ENCODE data around the gene DAP3.
"Not testable (repeated sequence)": the region's sequence is repeated elsewhere in the genome, so short reads cannot be mapped to it uniquely, and the experiment has no call there.

Gene DAP3

DNA sequence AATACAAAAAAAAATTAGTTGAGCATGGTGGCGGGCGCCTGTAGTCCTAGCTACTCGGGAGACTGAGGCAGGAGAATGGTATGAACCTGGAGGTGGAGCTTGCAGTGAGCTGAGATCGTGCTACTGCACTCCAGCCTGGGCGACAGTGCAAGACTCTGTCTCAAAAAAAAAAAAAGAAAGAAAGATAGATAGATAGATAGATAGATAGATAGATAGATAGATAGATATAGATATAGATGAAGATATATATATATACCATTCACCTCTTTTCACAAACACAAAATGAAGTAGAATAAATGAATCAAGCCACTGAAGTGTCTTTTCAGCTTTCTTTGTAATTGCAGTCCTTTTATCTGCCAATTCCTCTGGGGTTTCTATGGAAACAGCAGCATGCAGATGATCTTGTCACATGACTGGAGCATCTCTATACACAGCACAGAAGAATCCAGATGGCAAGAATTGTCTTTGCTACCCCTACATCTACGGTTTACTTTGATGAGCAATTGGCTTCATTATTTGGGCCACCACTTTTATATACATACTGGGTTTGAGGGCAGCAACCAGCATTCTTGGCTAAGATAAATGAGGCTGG lies 29.7 kb downstream of the DAP3 start:
- not testable (repeated sequence) for DNase-seq (ENCODE audit: low read depth)

DNA sequence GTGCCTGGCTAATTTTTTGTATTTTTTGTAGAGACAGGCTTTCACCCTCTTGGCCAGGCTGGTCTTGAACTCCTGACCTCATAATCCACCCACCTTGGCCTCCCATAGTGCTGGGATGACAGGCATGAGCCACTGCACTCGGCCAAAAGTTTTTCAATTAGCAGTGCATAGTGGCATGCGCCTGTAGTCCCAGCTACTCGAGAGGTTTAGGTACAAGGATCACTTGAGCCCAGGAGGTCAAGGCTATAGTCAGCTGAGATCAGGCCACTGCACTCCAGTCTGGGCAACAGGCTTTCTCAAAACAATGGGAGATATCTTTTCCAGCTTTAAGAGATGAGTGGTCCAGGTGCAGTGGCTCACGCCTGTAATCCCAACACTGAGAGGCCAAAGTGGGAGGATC lies 30.8 kb downstream of the DAP3 start:
- DNase-seq (ENCODE audit: low read depth): no peak

- DNase-seq (ENCODE audit: low read depth): no peak
These were observed 36.3 kb downstream of the DAP3 start for GRCh38 chr1:155725142-155725541.

DNA sequence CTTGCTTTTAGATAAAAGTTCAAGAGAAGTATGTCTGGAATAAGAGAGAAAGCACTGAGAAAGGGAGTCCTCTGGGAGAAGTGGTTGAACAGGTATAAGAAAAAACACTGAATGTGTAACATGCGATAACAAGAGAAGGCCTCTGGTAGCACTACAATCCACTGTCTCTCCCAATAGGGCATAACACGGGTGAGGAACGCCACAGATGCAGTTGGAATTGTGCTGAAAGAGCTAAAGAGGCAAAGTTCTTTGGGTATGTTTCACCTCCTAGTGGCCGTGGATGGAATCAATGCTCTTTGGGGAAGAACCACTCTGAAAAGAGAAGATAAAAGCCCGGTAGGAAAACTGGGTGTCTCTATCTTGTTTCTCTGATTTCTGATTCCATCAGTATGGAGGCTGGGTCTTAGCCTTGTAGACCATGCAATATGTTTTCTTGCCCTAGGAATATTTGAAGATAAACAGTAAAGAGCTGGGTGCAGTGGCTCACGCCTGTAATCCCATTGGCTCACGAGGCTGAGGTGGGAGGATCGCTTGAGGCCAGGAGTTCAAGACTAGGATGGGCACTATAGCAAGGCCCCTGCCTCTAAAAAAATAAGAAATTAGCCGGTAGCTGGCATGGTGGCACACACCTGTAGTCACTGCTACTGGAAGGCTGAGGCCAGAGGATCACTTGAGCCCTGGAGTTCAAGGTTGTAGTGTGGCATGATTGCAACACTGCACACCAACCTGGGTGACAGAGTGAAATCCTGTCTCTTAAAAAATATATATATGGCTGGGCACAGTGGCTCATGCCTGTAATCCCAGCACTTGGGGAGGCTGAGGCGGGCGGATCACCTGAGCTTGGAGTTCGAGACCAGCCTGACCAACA lies 40.4 kb downstream of the DAP3 start:
- DNase-seq (ENCODE audit: low read depth): peak; percentile 20

DNA sequence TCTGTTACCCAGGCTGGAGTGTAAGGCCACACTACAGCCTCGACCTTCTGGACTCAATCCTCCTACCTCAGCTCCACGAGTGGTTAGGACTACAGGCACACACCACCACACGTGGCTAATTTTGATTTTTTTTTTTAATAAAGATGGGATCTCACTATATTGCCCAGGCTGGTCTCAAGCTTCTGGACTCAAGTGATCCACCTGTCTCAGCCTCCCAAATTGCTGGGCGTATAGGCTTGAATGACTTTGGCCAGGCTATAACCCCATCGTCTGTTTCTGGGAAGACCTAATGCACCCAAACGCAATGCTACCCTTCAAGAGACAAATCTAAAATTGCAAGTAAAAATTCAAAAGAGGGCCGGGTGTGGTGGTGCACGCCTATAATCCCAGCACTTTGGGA lies 52.1 kb downstream of the DAP3 start:
- no peak for DNase-seq (ENCODE audit: low read depth)

GRCh38 chr1:155741908-155742307 lies 53.0 kb downstream of the DAP3 start:
- DNase-seq (ENCODE audit: low read depth): no peak

- DNase-seq (ENCODE audit: low read depth): no peak
These were observed 55.9 kb downstream of the DAP3 start for GRCh38 chr1:155744711-155745283.

DNA sequence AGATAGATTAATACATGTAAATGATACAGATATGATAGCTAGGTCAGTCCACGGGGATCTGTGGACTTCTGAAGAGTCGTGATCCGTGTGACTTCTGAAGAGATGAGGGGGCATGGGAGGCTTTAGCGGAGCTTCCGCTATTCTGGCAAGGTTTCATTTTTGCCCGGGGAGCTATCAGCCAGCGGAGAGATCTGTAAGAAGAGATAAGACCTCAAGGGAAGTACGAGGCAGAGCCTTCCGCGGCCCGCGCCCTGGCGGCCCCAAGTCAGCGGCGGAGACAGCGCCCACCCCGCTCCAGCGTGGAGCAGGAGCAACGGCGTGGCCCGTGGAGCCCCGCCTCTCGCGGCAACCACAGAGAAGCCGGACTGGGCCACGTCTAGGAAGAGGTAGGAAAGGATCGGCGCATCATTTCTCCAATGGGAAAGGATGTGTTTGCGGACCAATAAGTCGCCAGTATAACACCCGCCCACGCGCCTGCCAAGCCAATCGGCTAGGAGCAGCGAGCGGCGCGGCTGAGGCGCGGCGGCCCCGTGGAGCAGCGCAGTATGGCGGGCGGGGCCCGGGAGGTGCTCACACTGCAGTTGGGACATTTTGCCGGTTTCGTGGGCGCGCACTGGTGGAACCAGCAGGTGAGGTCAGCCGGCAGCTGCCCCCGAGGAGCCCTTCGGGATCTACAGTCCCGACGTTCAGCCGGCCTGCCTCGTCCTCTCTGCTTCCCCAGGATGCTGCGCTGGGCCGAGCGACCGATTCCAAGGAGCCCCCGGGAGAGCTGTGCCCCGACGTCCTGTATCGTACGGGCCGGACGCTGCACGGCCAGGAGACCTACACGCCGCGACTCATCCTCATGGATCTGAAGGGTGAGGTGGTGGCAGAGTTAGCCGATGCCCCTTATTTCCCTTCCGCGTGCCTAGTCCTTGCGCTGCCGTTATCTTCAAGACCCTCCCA lies 56.7 kb downstream of the DAP3 start:
- DNase-seq (ENCODE audit: low read depth): peak; percentile 84

- DNase-seq (ENCODE audit: low read depth): not testable (repeated sequence)
These were observed 58.7 kb downstream of the DAP3 start for GRCh38 chr1:155747586-155747985.

- not testable (repeated sequence) for DNase-seq (ENCODE audit: low read depth)
These were observed 59.2 kb downstream of the DAP3 start for GRCh38 chr1:155748141-155748540.

DNA sequence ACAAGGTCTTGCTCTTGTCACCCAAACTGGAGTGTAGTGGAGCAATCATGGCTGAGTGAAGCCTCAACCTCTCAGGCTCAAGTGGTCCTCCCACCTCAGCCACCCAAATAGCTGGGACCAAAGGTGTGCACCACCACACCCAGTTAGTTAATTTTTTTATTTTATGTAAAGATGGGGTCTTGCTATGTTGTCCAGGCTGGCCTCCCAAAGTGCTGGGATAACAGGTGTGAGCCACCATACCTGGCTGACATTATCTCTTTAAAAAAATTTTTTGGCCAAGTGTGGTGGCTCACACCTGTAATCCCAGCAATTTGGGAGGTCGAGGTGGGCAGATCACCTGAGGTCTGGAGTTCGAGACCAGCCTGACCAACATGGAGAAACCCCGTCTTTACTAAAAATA lies 70.1 kb downstream of the DAP3 start:
- DNase-seq (ENCODE audit: low read depth): not testable (repeated sequence)

- no peak for DNase-seq (ENCODE audit: low read depth)
These were observed 71.2 kb downstream of the DAP3 start for GRCh38 chr1:155759966-155760630.

DNA sequence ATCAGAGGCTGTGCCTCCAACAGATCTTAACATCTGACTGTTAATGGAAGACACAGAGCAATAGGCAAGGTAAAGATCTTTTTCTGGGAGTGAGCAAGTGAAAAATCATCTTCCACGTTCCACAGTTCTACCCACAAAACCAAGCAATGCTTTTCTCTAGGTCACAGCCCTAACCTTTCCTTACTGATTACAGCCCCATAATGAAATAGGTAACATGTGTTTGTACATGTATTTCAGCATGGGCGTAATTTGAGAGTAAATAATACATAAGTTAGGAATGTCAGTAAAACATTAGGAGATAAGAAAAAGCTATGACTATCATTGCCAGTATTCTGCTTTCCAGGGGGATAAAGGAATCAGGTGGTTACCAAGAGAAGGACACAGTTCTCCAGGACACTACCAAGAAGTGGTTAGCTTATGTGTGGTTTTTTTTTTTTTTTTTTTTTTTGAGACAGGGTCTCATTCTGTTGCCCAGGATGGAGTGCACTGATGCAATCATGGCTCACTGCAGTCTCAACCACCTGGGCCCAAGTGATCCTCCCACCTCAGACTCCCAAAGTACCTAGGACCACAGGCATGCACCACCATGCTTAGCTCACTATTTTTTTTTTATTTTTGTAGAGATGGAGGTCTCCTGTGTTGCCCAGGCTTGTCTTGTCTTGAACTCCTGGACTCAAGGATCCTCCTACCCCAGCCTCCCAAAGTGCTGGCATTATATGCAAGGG lies 72.0 kb downstream of the DAP3 start:
- DNase-seq (ENCODE audit: low read depth): no peak

DNA sequence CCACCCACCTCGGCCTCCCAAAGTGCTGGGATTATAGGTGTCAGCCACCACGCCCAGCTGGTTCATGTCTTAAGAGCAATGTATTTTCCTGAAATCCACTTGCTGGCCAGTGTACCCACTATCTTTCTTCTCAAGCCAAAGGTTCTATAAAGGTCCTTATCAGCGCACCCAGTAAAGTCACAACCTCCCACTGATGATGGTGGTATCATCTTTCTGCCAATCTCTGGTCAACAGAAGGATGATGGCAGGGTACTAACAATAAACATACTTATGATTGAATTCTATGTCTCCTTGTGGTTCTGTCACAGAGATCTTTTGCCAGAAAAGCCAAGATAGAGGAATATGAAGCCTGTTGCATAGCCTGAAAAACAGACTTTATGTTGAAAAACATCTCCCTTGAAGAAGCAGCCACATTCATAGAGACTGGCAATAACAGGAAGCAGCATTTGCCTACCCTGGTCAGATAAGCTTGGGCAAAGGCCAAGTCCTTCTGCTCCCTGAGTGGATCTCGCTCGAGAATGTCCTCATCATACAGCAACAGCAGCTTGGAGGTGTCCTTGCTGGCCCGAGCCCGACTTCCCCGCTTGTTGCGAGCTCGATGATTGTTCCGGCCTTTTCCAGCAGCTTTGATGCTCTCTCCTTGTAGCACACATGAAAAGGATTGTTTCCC lies 73.0 kb downstream of the DAP3 start:
- DNase-seq (ENCODE audit: low read depth): no peak

GRCh38 chr1:155763090-155763815 lies 74.4 kb downstream of the DAP3 start:
- not testable (repeated sequence) for DNase-seq (ENCODE audit: low read depth)

DNA sequence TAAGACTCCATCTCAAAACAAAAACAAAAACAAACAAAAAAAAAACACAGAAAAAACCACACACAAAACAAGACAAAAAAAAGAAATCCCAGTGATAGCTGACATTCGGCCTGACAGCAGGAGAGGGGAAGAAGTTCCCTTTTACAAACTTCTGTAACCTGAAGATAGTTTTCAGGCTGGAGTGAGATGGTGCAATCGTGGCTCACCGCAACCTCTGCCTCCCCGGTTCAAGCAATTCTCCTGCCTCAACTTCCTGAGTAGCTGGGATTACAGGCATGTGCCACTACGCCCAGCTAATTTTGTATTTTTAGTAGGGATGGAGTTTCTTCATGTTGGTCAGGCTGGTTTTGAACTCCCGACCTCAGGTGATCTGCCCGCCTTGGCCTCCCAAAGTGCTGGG lies 75.1 kb downstream of the DAP3 start:
- DNase-seq (ENCODE audit: low read depth): not testable (repeated sequence)

DNA sequence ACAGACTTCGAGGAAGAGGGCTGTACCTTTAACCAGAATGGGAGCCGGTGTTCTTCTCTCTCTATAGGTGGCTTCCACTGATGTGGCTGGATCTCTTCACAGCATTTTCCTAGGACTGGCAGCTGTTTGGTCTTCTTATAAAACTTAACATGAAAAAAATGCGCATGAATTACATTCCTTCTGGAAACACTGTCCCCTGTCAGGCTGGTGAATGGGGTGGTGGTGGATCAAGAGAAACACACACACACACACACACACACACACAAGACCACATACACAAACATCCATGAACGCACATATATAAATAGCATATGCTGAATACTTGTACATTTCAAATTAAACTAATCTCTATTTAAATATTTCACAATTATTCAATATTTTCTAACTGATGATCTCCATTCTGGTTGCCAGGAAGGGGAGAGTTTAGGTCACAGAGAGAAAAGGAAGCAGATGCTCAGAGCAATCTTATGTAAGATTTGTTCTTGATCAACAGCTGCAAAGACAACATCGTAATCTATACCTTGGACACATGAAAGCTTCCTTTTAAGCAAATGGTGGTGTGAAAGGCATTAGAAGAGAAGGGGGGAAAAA lies 78.6 kb downstream of the DAP3 start:
- not testable (repeated sequence) for DNase-seq (ENCODE audit: low read depth)

- no peak for DNase-seq (ENCODE audit: low read depth)
These were observed 80.4 kb downstream of the DAP3 start for GRCh38 chr1:155769257-155769656.

- no peak for DNase-seq (ENCODE audit: low read depth)
These were observed 84.3 kb downstream of the DAP3 start for GRCh38 chr1:155773221-155773620.
